Measurements from ENCODE around the gene PCDHGA3. TPM values are rescaled to one million over a fixed set of nuclear protein-coding genes. Genes with fewer than 3 reads are reported as not detected.
"Not testable (repeated sequence)": the region's sequence is repeated elsewhere in the genome, so short reads cannot be mapped to it uniquely, and the experiment has no call there.

The PCDHGA3 gene
- total and polyA plus RNA-seq, 7 donors: 0.33 to 2.4 (median 0.97) TPM

GRCh38 chr5:141338538-141339306 lies 4.9 kb upstream of the PCDHGA3 start, which contains the start of gene PCDHGA2:
PCDHGA2 (plus strand) TSS chr5:141338760.
- DNase-seq (no peak), ATAC-seq (peak; percentile 77 to 82 (median 80))
- Histone ChIP-seq H3K4me1 (no peaks in the 10 kb centered on the region), H3K27me3 (ENCODE audit: insufficient read depth in 3 of 3, low read length in 2 of 3) (peaks cover 0 to 33% (median 9%) of the 10 kb centered on the region in 3 donors), H3K27ac (peak within 1 kb of the TSS; percentile 64), H3K36me3 (ENCODE audit: insufficient read depth in 1 of 2, low read depth in 1 of 2) (no peaks in the 10 kb centered on the region), H3K9me3 (peaks cover 23% of the 10 kb centered on the region), H3K4me3 (peak within 1 kb of the TSS; percentile 60)
- TF ChIP-seq, protein P1, sequence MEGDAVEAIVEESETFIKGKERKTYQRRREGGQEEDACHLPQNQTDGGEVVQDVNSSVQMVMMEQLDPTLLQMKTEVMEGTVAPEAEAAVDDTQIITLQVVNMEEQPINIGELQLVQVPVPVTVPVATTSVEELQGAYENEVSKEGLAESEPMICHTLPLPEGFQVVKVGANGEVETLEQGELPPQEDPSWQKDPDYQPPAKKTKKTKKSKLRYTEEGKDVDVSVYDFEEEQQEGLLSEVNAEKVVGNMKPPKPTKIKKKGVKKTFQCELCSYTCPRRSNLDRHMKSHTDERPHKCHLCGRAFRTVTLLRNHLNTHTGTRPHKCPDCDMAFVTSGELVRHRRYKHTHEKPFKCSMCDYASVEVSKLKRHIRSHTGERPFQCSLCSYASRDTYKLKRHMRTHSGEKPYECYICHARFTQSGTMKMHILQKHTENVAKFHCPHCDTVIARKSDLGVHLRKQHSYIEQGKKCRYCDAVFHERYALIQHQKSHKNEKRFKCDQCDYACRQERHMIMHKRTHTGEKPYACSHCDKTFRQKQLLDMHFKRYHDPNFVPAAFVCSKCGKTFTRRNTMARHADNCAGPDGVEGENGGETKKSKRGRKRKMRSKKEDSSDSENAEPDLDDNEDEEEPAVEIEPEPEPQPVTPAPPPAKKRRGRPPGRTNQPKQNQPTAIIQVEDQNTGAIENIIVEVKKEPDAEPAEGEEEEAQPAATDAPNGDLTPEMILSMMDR (IDR thresholded peaks at IDR 0.05): peak; percentile 39
- 9 to 12% (median 10%) methylated on average over 27 of the region's 27 CpGs for whole genome bisulfite sequencing, 3 donors
- intact Hi-C loops (cut with DNase I): loop anchor here in 1 of 2 donors (5.0 kb wide), 1 partner anchor 224 kb away; no protein-coding TSS in a partner anchor

GRCh38 chr5:141340781-141341354 lies 2.8 kb upstream of the PCDHGA3 start:
- 47 to 61% (median 58%) methylated on average over 29 to 44 of the region's 45 CpGs for WGBS, 3 donors
- H3K27ac ChIP-seq; H3K36me3 ChIP-seq (ENCODE audit: insufficient read depth in 1 of 2, low read depth in 1 of 2); ATAC-seq; H3K4me1 ChIP-seq; intact Hi-C loops (cut with DNase I); DNase-seq: not testable (repeated sequence)
- Histone ChIP-seq H3K4me3 (peak overlapping the region; percentile 40), H3K27me3 (ENCODE audit: insufficient read depth in 3 of 3, low read length in 2 of 3) (peaks cover 0 to 29% (median 16%) of the 10 kb centered on the region in 3 donors), H3K9me3 (peaks cover 29% of the 10 kb centered on the region)

DNA sequence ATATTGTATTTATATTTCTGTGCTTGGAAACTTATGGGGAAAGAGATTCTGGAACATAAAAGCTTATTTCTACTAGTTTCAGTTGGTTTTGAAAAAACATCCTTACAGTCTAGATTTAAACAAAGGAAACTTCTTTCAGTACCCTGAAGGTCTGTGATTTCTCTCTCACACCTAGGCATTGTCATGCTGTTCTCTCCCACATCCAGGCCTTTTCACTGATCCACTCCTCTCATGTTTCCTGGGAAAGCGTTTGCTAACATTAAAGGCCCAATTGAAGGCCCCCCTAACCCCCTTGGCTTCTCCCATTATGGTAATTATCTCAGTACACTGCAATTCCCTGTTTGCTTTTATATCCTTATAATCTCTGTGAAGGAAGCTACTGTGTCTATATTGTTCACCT lies 856 bp upstream of the PCDHGA3 start:
- intact Hi-C loops (cut with DNase I): no loop called here
- Histone ChIP-seq H3K9me3 (peaks cover 23% of the 10 kb centered on the region), H3K27me3 (ENCODE audit: insufficient read depth in 3 of 3, low read length in 2 of 3) (peaks cover 0 to 28% (median 18%) of the 10 kb centered on the region in 3 donors), H3K27ac (no peak overlapping the region), H3K4me1 (no peaks in the 10 kb centered on the region), H3K36me3 (ENCODE audit: insufficient read depth in 1 of 2, low read depth in 1 of 2) (no peaks in the 10 kb centered on the region), H3K4me3 (no peak overlapping the region)
- DNase-seq: no peak
- 13 to 19% (median 18%) methylated on average over 1 of the region's 1 CpG for WGBS, 3 donors
- TF ChIP-seq, protein P1 (IDR thresholded peaks at IDR 0.05): no peak
- no peak for ATAC-seq

- H3K4me1 ChIP-seq: no peaks in the 10 kb centered on the region
- 23 to 28% (median 24%) methylated on average over 31 of the region's 31 CpGs for WGBS, 3 donors
- peak overlapping the region; percentile 50 for H3K27ac ChIP-seq
- ATAC-seq: peak; percentile 46 to 70 (median 59)
- H3K36me3 ChIP-seq (ENCODE audit: insufficient read depth in 1 of 2, low read depth in 1 of 2): no peaks in the 10 kb centered on the region
- intact Hi-C loops (cut with DNase I): no loop called here
- H3K4me3 ChIP-seq: peak overlapping the region; percentile 56
- no peak for DNase-seq
- TF ChIP-seq, protein P1 (IDR thresholded peaks at IDR 0.05): no peak
- H3K27me3 ChIP-seq (ENCODE audit: insufficient read depth in 3 of 3, low read length in 2 of 3): peaks cover 0 to 24% (median 14%) of the 10 kb centered on the region in 3 donors
- H3K9me3 ChIP-seq: peaks cover 17% of the 10 kb centered on the region
These were observed 379 bp downstream of the PCDHGA3 start for GRCh38 chr5:141343953-141344463.

DNA sequence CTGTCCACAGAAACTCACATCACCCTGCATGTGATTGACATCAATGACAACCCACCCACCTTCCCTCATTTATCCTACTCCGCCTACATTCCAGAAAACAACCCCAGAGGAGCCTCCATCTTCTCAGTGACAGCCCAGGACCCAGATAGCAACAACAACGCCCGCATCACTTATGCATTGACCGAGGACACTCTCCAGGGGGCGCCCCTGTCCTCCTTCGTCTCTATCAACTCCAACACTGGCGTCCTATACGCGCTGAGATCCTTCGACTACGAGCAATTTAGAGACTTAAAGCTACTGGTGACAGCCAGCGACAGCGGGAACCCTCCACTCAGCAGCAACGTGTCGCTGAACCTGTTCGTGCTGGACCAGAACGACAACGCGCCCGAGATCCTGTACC lies 1.7 kb downstream of the PCDHGA3 start:
- peaks cover 8% of the 10 kb centered on the region for H3K9me3 ChIP-seq
- TF ChIP-seq, protein P1 (IDR thresholded peaks at IDR 0.05): no peak
- no peaks in the 10 kb centered on the region for H3K4me1 ChIP-seq
- H3K4me3 ChIP-seq: no peak overlapping the region
- WGBS, 3 donors: 36 to 43% (median 36%) methylated on average over 20 of the region's 20 CpGs
- H3K27me3 ChIP-seq (ENCODE audit: insufficient read depth in 3 of 3, low read length in 2 of 3): peaks cover 0 to 23% (median 9%) of the 10 kb centered on the region in 3 donors
- intact Hi-C loops (cut with DNase I): no loop called here
- no peak for DNase-seq
- H3K36me3 ChIP-seq (ENCODE audit: insufficient read depth in 1 of 2, low read depth in 1 of 2): no peaks in the 10 kb centered on the region
- H3K27ac ChIP-seq: no peak overlapping the region
- no peak for ATAC-seq

DNA sequence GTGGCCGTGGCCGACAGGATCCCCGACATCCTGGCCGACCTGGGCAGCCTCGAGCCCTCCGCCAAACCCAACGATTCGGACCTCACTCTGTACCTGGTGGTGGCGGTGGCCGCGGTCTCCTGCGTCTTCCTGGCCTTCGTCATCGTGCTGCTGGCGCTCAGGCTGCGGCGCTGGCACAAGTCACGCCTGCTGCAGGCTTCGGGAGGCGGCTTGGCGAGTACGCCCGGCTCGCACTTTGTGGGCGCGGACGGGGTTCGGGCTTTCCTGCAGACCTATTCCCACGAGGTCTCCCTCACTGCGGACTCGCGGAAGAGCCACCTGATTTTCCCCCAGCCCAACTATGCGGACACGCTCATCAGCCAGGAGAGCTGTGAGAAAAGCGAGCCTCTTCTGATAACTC lies 2.4 kb downstream of the PCDHGA3 start:
- WGBS, 3 donors: 35 to 53% (median 49%) methylated on average over 21 to 27 of the region's 35 CpGs
- H3K4me1 ChIP-seq; H3K9me3 ChIP-seq; H3K36me3 ChIP-seq (ENCODE audit: insufficient read depth in 1 of 2, low read depth in 1 of 2); H3K4me3 ChIP-seq; H3K27ac ChIP-seq; ATAC-seq; intact Hi-C loops (cut with DNase I): not testable (repeated sequence)
- peaks cover 0 to 26% (median 9%) of the 10 kb centered on the region in 3 donors for H3K27me3 ChIP-seq (ENCODE audit: insufficient read depth in 3 of 3, low read length in 2 of 3)
- DNase-seq: peak in 1 of 2 donors; percentile 36

Data from psoas muscle (tissue), 8 donors.